Fibroblast of pulmonary artery (primary cell): ENCODE data around the gene ARSJ.

Experiments used
- DNase-seq: peaks from one replicate; pipeline ENCODE4 v3.0.0-alpha.2; 2010; ENCODE audit warnings: low read depth
- H3K4me3 ChIP-seq: replicated peaks from 2 replicates; pipeline ENCODE4 v1.5.1; 2011; ENCODE audit warnings: low read depth, mild to moderate bottlenecking, control low read depth, low read length, moderate library complexity
- CTCF ChIP-seq: IDR thresholded peaks from 2 replicates; pipeline ENCODE4 v1.5.1; 2011; ENCODE audit warnings: mild to moderate bottlenecking, control low read depth, low read length, inconsistent platforms; ENCODE audit errors: missing control alignments

ARSJ gene

GRCh38 chr4:113976741-113977525, 2.5 kb downstream of the ARSJ start:
- no peak for DNase-seq
- peak overlapping the region; percentile 85 for H3K4me3 ChIP-seq
- TF ChIP-seq CTCF: no peak

- no peak for TF ChIP-seq CTCF
- peak overlapping the region; percentile 85 for H3K4me3 ChIP-seq
- no peak for DNase-seq
These were observed 3.9 kb downstream of the ARSJ start for GRCh38 chr4:113975578-113975977.

- no peak for TF ChIP-seq CTCF
- H3K4me3 ChIP-seq: no peak overlapping the region
- no peak for DNase-seq
These were observed 5.0 kb downstream of the ARSJ start for GRCh38 chr4:113974467-113974866.

- H3K4me3 ChIP-seq: no peak overlapping the region
- TF ChIP-seq CTCF: no peak
- no peak for DNase-seq
These were observed 6.1 kb downstream of the ARSJ start for GRCh38 chr4:113973345-113973744.

- DNase-seq: no peak
- H3K4me3 ChIP-seq: no peak overlapping the region
- no peak for TF ChIP-seq CTCF
These were observed 6.7 kb downstream of the ARSJ start for GRCh38 chr4:113972781-113973180.

- DNase-seq: no peak
- no peak for TF ChIP-seq CTCF
- no peak overlapping the region for H3K4me3 ChIP-seq
These were observed 7.6 kb downstream of the ARSJ start for GRCh38 chr4:113971706-113972360.
